Ovary (tissue), 10 donors: ENCODE results near the gene KCNA2. TPM values are rescaled to one million over a fixed set of nuclear protein-coding genes. Genes with fewer than 3 reads are reported as not detected.

Experiments
- DNase-seq, 5 donors: peaks; one replicate each; pipeline ENCODE4 v3.0.0-alpha.2; 2019 to 2020
- H3K27ac ChIP-seq, 2 donors: fragments of 200-600 bp; one replicate each; pipeline versions ENCODE4 v1.5.1 to v1.8.0; 2019 to 2022
- H3K27me3 ChIP-seq: fragments of 200-600 bp; one replicate; pipeline ENCODE4 v1.8.0; 2022
- H3K36me3 ChIP-seq: fragments of 200-600 bp; sonication (generic); one replicate; pipeline ENCODE4 v1.5.1; 2019
- H3K4me1 ChIP-seq: one replicate; pipeline ENCODE4 v1.8.1; 2013; ENCODE audit warnings: mild to moderate bottlenecking, moderate library complexity; ENCODE audit not compliant: insufficient read depth
- H3K4me3 ChIP-seq: fragments of 200-600 bp; sonication (generic); one replicate; pipeline ENCODE4 v1.5.1; 2017
- H3K9me3 ChIP-seq, 2 donors: fragments of 200-600 bp in 1 of 2; sonication (generic) in 1 of 2; one replicate each; pipeline versions ENCODE4 v1.5.1 to v1.8.1; 2013 to 2019; ENCODE audit warnings: mild to moderate bottlenecking in 1 of 2, moderate library complexity in 1 of 2
- EP300 ChIP-seq: sonication (generic); formaldehyde crosslinking; IDR thresholded peaks from one replicate; pipeline ENCODE4 v1.6.1; 2017; ENCODE audit warnings: antibody characterized with exemption
- POLR2A ChIP-seq: fragments of 450-650 bp; IDR thresholded peaks from one replicate; pipeline ENCODE4 v1.6.1; 2017; ENCODE audit warnings: antibody characterized with exemption, mild to moderate bottlenecking, moderate library complexity
- WGBS, 3 donors: extraction: QIAGEN DNeasy Blood & Tissue Kit in 1 of 3; methylation state at CpG; one replicate each; pipeline versions ENCODE4 v1.1.5 to v1.1.7; 2013 to 2017; 5-methylcytosine and 5-hydroxymethylcytosine counted together
- intact Hi-C, 4 donors: fragments of 100-400 bp; cut with DNase I; formaldehyde crosslinking; loops; one replicate each; pipeline versions ENCODE4 v1.11.0 to v1.15.1; 2022 to 2023
- long read RNA-seq, 3 donors: library from polyadenylated mRNA in 2 of 3; unstranded in 2 of 3; transcript quantifications; one replicate each; pipeline ENCODE4 v2.0.0 and lab custom pipeline, GENCODE V29; 2021 to 2026
- polyA plus RNA-seq, 2 donors: library from polyadenylated mRNA; stranded (reverse); fragments of 200-250 nt in 1 of 2; fragments of 350-450 nt in 1 of 2; fragmentation: Illumina TruSeq in 1 of 2; extraction: RNeasy Lipid Tissue Mini Kit (QIAGEN cat#74804) in 1 of 2; gene quantifications; one replicate each; pipeline ENCODE4 v1.2.3, GENCODE V29; 2013 to 2014
- total RNA-seq, 7 donors: library from RNA; depleted of rRNA in 2 of 7; stranded (reverse); fragments of >200 nt in 2 of 7; fragmentation: NEBNext Ultra II Directional in 3 of 7; extraction: Animal tissue kit (Norgen Biotek cat#: 25700) in 3 of 7; gene quantifications; one replicate each; pipeline versions ENCODE4 v1.1.0 to v1.2.4, GENCODE V29; 2016 to 2023
- TF ChIP-seq, protein P1 (sequence below), 3 donors: fragments of 450-650 bp in 2 of 3; fragments of 200-600 bp in 1 of 3; IDR thresholded peaks; one replicate each; pipeline versions ENCODE4 v1.5.1 to v1.8.0; 2016 to 2022; ENCODE audit warnings: antibody characterized with exemption in 3 of 3, mild to moderate bottlenecking in 1 of 3
- donor health status: DM: no; HTN: no; CAD: no; lungs with moderate emphysema.
- donor health status: DM: no; HTN: no; CAD: no.
- donor health status: Bipolar disorder and iron deficiency.
- donor health status: DM: yes; HTN: yes; CAD: no.
- donor health status: DM: no; HTN: no; CAD: no.
- donor health status: DM: yes; HTN: yes; CAD: no.

KCNA2 gene
- total RNA-seq (1 to 10 TPM in 1 of 7 donors, under 1 TPM in 6; under 0.01 to 1.7 (median 0.51) TPM), polyA plus RNA-seq (under 1 TPM; 0.13 to 0.62 TPM)
- long read RNA-seq, donor 1 = 0 reads
- long read RNA-seq, donor 2, partial matches to known transcripts = 0 of 1 reads
- long read RNA-seq, donor 2, other reads (novel, unspliced or antisense) = 0 of 1 reads
- long read RNA-seq, donor 3 = 0 reads

DNA sequence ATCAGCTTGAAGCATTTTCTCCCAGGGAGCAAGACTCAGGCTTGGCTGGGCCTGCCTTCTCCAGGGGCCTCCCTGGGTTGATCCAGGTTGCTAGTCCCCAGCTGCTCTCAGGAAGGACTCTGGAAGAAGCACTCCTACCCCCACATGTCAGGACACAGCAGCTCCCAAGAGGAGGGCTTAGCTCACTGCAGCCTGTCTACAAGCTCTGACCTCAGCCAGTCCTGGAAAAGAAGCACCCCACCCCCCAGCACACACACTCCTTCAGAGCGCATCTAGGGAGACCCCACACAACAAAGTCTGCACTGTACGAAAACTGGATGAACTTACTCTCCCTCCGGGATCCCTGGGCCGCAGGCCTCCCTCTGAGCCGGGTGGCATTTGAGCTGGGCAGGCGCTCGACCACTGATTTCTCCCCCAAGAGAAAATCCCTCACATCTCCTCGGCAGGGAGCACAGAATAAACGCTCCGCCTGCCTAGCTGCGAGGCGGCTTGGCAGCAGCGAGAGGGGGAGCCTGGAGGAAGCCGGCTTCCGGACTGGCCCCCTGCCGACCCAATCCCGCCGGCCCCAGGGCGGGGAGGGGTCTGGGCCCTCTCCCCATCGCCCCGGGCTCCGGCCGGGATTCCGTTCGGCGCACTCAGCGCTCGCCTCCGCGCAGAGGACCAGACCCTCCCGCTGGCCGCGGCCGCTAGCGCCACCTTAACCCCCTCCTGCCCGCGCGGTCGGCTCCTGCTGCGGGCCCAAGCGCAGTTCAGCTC is at the start of gene KCNA2:
Gene KCNA2, minus strand, starts transcription at position 458 of the 756 bp plus-strand sequence. CDS start 1,576 bp downstream, outside the sequence.
- intact Hi-C loops = no loop called here
- Histone ChIP-seq H3K4me3 (peak within 1 kb of the TSS; percentile 39), H3K27ac (peak within 1 kb of the TSS in 1 of 2 donors; percentile 36), H3K27me3 (no peaks in the 10 kb centered on the region), H3K4me1 (peaks cover 6% of the 10 kb centered on the region), H3K9me3 (no peaks in the 10 kb centered on the region), H3K36me3 (no peaks in the 10 kb centered on the region)
- peak in 4 of 5 donors; percentile 22 to 66 (median 48) for DNase-seq
- TF ChIP-seq, protein P1, sequence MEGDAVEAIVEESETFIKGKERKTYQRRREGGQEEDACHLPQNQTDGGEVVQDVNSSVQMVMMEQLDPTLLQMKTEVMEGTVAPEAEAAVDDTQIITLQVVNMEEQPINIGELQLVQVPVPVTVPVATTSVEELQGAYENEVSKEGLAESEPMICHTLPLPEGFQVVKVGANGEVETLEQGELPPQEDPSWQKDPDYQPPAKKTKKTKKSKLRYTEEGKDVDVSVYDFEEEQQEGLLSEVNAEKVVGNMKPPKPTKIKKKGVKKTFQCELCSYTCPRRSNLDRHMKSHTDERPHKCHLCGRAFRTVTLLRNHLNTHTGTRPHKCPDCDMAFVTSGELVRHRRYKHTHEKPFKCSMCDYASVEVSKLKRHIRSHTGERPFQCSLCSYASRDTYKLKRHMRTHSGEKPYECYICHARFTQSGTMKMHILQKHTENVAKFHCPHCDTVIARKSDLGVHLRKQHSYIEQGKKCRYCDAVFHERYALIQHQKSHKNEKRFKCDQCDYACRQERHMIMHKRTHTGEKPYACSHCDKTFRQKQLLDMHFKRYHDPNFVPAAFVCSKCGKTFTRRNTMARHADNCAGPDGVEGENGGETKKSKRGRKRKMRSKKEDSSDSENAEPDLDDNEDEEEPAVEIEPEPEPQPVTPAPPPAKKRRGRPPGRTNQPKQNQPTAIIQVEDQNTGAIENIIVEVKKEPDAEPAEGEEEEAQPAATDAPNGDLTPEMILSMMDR (IDR thresholded peaks at IDR 0.05) = no peak
- no peak for TF ChIP-seq EP300
- no peak for TF ChIP-seq POLR2A
- 0 to 1% (median 1%) methylated on average over 39 to 41 of the region's 41 CpGs for WGBS, 3 donors

DNA sequence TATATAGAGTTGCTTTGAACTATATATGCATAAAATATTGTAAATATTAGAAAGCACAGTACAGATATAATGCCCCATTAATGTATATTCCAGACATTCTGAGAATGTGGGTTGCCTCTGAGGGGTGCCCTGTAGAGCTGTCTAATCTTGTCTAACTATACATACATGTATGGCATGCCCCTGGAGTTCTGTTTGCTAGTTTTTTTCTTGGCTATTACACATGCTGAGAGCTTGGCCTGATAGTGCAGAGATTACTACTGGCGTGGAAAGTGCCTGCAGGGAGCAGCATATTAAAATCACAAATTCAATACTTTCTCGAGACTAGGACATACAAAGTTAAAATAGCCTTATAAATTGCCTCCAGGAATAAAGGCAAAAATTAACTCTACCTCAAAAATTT is 44.5 kb upstream of the KCNA2 start:
- no peak overlapping the region for H3K27ac ChIP-seq
- TF ChIP-seq, protein P1 (IDR thresholded peaks at IDR 0.05) = no peak
- no peak for TF ChIP-seq EP300
- no peak for TF ChIP-seq POLR2A
- H3K27me3 ChIP-seq = no peaks in the 10 kb centered on the region
- no peak for DNase-seq
- no peaks in the 10 kb centered on the region for H3K9me3 ChIP-seq
- no peaks in the 10 kb centered on the region for H3K36me3 ChIP-seq
- peaks cover 5% of the 10 kb centered on the region for H3K4me1 ChIP-seq
- WGBS, 3 donors = 63 to 76% (median 66%) methylated on average over 2 of the region's 2 CpGs
- intact Hi-C loops = no loop called here
- H3K4me3 ChIP-seq = no peak overlapping the region

DNA sequence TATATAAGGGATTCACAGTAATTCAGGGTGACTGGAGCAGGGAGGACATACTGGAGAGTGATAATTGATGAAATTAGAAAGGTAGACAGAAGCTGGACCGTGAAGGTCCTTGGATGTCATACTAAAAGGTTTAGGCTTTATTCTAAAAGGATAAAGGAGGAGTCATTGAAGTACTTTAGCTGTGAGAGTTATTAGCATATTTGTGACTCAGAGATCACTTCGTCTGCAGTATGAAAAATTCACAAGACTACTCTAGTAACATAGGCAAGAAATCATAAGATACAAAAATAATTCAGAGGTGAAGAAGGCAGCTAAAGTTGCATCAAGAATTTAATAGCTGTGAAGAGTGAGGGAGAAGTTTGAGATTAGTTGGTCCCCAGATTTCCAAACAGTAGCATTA is 42.3 kb upstream of the KCNA2 start:
- intact Hi-C loops = no loop called here
- DNase-seq = no peak
- Histone ChIP-seq H3K36me3 (no peaks in the 10 kb centered on the region), H3K4me3 (no peak overlapping the region), H3K9me3 (no peaks in the 10 kb centered on the region), H3K27ac (no peak overlapping the region), H3K27me3 (no peaks in the 10 kb centered on the region), H3K4me1 (peaks cover 5% of the 10 kb centered on the region)
- WGBS, 3 donors = 45 to 50% (median 45%) methylated on average over 2 of the region's 2 CpGs
- no peak for TF ChIP-seq EP300
- TF ChIP-seq, protein P1 (IDR thresholded peaks at IDR 0.05) = no peak
- TF ChIP-seq POLR2A = no peak

DNA sequence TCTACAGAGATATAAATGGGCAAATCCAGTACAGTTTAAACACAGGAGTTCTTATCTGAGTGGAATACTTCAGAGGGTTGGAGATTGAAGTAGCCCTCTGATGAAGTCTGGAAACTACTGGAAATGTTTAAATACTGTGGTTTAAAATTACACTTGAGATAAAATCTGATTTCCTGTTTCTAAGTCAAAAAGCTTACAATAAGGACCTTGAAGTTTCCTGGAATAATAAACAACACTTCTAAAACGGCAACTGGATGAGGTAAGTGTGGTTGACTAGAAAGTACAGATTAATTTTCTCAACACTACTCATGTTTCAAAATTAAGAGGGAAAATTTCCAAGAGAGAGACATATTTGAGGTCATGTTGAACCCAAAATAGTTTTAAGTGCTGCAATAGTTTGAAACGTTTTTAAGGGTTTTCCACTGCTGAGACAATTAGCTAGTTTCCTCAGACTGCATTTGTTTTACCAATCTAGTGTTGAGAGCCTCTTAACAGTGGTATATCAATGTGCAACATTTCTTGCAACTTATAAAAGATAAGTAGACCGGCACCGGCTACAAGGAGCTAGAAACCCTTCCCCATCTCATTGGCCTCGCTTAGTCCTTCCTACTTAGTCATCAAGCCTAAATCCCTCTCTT is 41.2 kb upstream of the KCNA2 start:
- no peaks in the 10 kb centered on the region for H3K9me3 ChIP-seq
- H3K4me3 ChIP-seq = no peak overlapping the region
- no peaks in the 10 kb centered on the region for H3K27me3 ChIP-seq
- intact Hi-C loops = no loop called here
- H3K36me3 ChIP-seq = no peaks in the 10 kb centered on the region
- WGBS, 3 donors = 4 to 10% (median 5%) methylated on average over 5 of the region's 5 CpGs
- TF ChIP-seq EP300 = no peak
- TF ChIP-seq POLR2A = no peak
- TF ChIP-seq, protein P1 (IDR thresholded peaks at IDR 0.05) = no peak
- peaks cover 5% of the 10 kb centered on the region for H3K4me1 ChIP-seq
- no peak for DNase-seq
- no peak overlapping the region for H3K27ac ChIP-seq
